NCI-H1092 (cell line): ENCODE results near the gene KITLG.
"Not testable (repeated sequence)": the region's sequence is repeated elsewhere in the genome, so short reads cannot be mapped to it uniquely, and the experiment has no call there.

Experiments
- DNase-seq: peaks from one replicate; lab custom pipeline; 2025; lab: John Stamatoyannopoulos, UW

The KITLG gene

GRCh38 chr12:88580051-88580871 lies at the start of gene KITLG:
KITLG (minus strand) TSS chr12:88580471; CDS start chr12:88580278, 193 bp downstream.
- DNase-seq: peak; percentile 87

- peak; percentile 54 for DNase-seq
Measured at GRCh38 chr12:88628856-88629509, 48.7 kb upstream of the KITLG start.

- not testable (repeated sequence) for DNase-seq
Measured at GRCh38 chr12:88628035-88628434, 47.8 kb upstream of the KITLG start.

GRCh38 chr12:88627501-88627900 lies 47.2 kb upstream of the KITLG start:
- DNase-seq: no peak

- DNase-seq: no peak
Measured at GRCh38 chr12:88625356-88625755, 45.1 kb upstream of the KITLG start.

GRCh38 chr12:88624911-88625310 lies 44.6 kb upstream of the KITLG start:
- DNase-seq: no peak

- no peak for DNase-seq
Measured at GRCh38 chr12:88623777-88624548, 43.7 kb upstream of the KITLG start.

GRCh38 chr12:88617352-88617751 lies 37.1 kb upstream of the KITLG start:
- DNase-seq: no peak

- no peak for DNase-seq
Measured at GRCh38 chr12:88615490-88615889, 35.2 kb upstream of the KITLG start.

GRCh38 chr12:88604646-88605045 lies 24.4 kb upstream of the KITLG start:
- no peak for DNase-seq

GRCh38 chr12:88600272-88600671 lies 20.0 kb upstream of the KITLG start:
- DNase-seq: no peak

GRCh38 chr12:88597365-88597764 lies 17.1 kb upstream of the KITLG start:
- no peak for DNase-seq

GRCh38 chr12:88595697-88596096 lies 15.4 kb upstream of the KITLG start:
- DNase-seq: no peak

GRCh38 chr12:88594780-88595179 lies 14.5 kb upstream of the KITLG start:
- no peak for DNase-seq

GRCh38 chr12:88591343-88591742 lies 11.1 kb upstream of the KITLG start:
- no peak for DNase-seq

- no peak for DNase-seq
Measured at GRCh38 chr12:88590851-88591250, 10.6 kb upstream of the KITLG start.

GRCh38 chr12:88585077-88585476 lies 4.8 kb upstream of the KITLG start:
- no peak for DNase-seq

GRCh38 chr12:88579601-88580050 lies 645 bp downstream of the KITLG start:
- DNase-seq: peak; percentile 2

GRCh38 chr12:88579161-88579517 lies 1.1 kb downstream of the KITLG start:
- peak; percentile 43 for DNase-seq

GRCh38 chr12:88578276-88579160 lies 1.8 kb downstream of the KITLG start:
- peak; percentile 43 for DNase-seq

GRCh38 chr12:88577537-88577936 lies 2.7 kb downstream of the KITLG start:
- no peak for DNase-seq

GRCh38 chr12:88576866-88577265 lies 3.4 kb downstream of the KITLG start:
- no peak for DNase-seq
